ENCODE results near the gene ZNF471. TPM values are rescaled to one million over a fixed set of nuclear protein-coding genes. Genes with fewer than 3 reads are reported as not detected.

Gene ZNF471
- total RNA-seq, 2 experiments from 2014 or later = 0.13 to 0.28 TPM

DNA sequence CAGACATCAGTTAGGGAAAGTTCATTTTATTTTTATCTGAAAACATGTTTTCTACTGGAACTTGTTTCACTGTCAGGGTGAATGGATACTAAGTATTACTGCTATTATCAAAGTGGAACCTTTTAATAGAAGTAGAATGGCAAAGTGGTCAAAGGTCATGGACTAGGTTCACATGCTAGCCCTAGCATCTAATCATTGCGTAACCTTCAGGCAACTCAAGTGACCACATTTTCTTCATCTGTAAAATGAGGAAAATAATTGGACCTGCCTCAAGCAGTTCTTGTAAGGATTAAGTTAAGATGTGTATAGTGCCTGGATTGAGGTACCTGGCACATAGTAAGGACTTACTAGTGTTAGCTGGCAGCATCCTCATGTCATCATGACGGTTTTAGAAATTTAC is 36.1 kb downstream of the ZNF471 start:
- no peak overlapping the region for H3K4me3 Mint-ChIP-seq
- no peak for DNase-seq
- peaks cover 8% of the 10 kb centered on the region for H3K4me1 Mint-ChIP-seq
- H3K36me3 Mint-ChIP-seq (ENCODE audit: low read depth) = peaks cover 51% of the 10 kb centered on the region
- POLR2A ChIA-PET = no interaction called here
- peaks cover 54% of the 10 kb centered on the region for H3K9me3 Mint-ChIP-seq
- no peaks in the 10 kb centered on the region for H3K27me3 Mint-ChIP-seq
- H3K27ac Mint-ChIP-seq = no peak overlapping the region
- CTCF ChIA-PET = no interaction called here

GRCh38 chr19:56547535-56547934 is 39.9 kb downstream of the ZNF471 start:
- H3K9me3 Mint-ChIP-seq = peaks cover 48% of the 10 kb centered on the region
- no peak for DNase-seq
- no peaks in the 10 kb centered on the region for H3K4me1 Mint-ChIP-seq
- H3K36me3 Mint-ChIP-seq (ENCODE audit: low read depth) = peaks cover 47% of the 10 kb centered on the region
- CTCF ChIA-PET = no interaction called here
- no peak overlapping the region for H3K27ac Mint-ChIP-seq
- H3K4me3 Mint-ChIP-seq = no peak overlapping the region
- POLR2A ChIA-PET = no interaction called here
- H3K27me3 Mint-ChIP-seq = no peaks in the 10 kb centered on the region

GRCh38 chr19:56554272-56554869 is 46.7 kb downstream of the ZNF471 start:
- Mint-ChIP-seq H3K4me3 (no peak overlapping the region), H3K27ac (no peak overlapping the region), H3K27me3 (no peaks in the 10 kb centered on the region), H3K36me3 (ENCODE audit: low read depth) (peaks cover 44% of the 10 kb centered on the region), H3K4me1 (no peaks in the 10 kb centered on the region), H3K9me3 (peaks cover 65% of the 10 kb centered on the region)
- ChIA-PET POLR2A (no interaction called here), CTCF (no interaction called here)
- no peak for DNase-seq

DNA sequence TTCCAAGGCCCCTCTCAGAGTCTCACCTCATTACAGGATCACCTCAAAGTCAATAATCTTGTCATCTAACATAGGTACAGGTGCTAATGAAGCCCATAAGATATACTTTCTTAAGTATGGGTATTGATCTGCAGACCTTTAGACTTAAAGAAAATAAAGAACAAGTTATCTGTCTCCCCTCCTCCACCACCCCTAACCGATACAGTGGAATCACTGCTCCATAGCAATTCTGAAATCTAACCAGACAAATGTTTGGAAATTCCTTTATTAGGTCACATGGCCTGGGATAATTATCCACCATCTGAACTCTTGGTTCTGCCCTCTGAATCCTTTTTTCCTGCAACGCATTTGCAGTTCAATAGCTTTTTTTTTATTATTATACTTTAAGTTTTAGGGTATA is 55.1 kb downstream of the ZNF471 start:
- H3K9me3 Mint-ChIP-seq = peaks cover 79% of the 10 kb centered on the region
- H3K4me3 Mint-ChIP-seq = no peak overlapping the region
- CTCF ChIA-PET = no interaction called here
- peaks cover 9% of the 10 kb centered on the region for H3K4me1 Mint-ChIP-seq
- no peak for DNase-seq
- no peak overlapping the region for H3K27ac Mint-ChIP-seq
- H3K36me3 Mint-ChIP-seq (ENCODE audit: low read depth) = peaks cover 23% of the 10 kb centered on the region
- no peaks in the 10 kb centered on the region for H3K27me3 Mint-ChIP-seq
- POLR2A ChIA-PET = no interaction called here

- ChIA-PET POLR2A (interaction anchor here (1.0 kb wide), 1 partner anchor 28 kb away, joined by 3 read pairs; the partner anchor contains the start of gene ZNF71), CTCF (no interaction called here)
- H3K27me3 Mint-ChIP-seq = no peaks in the 10 kb centered on the region
- peak overlapping the region; percentile 89 for H3K4me3 Mint-ChIP-seq
- peaks cover 66% of the 10 kb centered on the region for H3K9me3 Mint-ChIP-seq
- peak overlapping the region; percentile 78 for H3K27ac Mint-ChIP-seq
- H3K36me3 Mint-ChIP-seq (ENCODE audit: low read depth) = peaks cover 51% of the 10 kb centered on the region
- peaks cover 15% of the 10 kb centered on the region for H3K4me1 Mint-ChIP-seq
- peak; percentile 46 for DNase-seq
These were observed 59.2 kb downstream of the ZNF471 start for GRCh38 chr19:56566904-56567273.

- POLR2A ChIA-PET = interaction anchor here (1.0 to 1.2 kb wide), 2 partner anchors 27 to 163 kb away, joined by 3 read pairs; partner anchors contain the start of genes ZNF583 and ZNF71
- CTCF ChIA-PET = no interaction called here
- Mint-ChIP-seq H3K9me3 (peaks cover 61% of the 10 kb centered on the region), H3K4me1 (peaks cover 15% of the 10 kb centered on the region), H3K27ac (peak within 1 kb of the TSS; percentile 78), H3K36me3 (ENCODE audit: low read depth) (peaks cover 53% of the 10 kb centered on the region), H3K27me3 (no peaks in the 10 kb centered on the region), H3K4me3 (peak within 1 kb of the TSS; percentile 89)
- DNase-seq = peak; percentile 90
These were observed 59.8 kb downstream of the ZNF471 start, which contains the start of gene ZNF470 for GRCh38 chr19:56567274-56568120. Gene ZNF470 (plus strand): TSS chr19:56567468. CDS start chr19:56570312, 2,844 bp downstream.

GRCh38 chr19:56572589-56572988 is 64.9 kb downstream of the ZNF471 start:
- Mint-ChIP-seq H3K9me3 (peaks cover 66% of the 10 kb centered on the region), H3K4me1 (peaks cover 7% of the 10 kb centered on the region), H3K27ac (no peak overlapping the region), H3K27me3 (no peaks in the 10 kb centered on the region), H3K4me3 (no peak overlapping the region), H3K36me3 (ENCODE audit: low read depth) (peaks cover 71% of the 10 kb centered on the region)
- CTCF ChIA-PET = no interaction called here
- DNase-seq = no peak
- POLR2A ChIA-PET = no interaction called here

- CTCF ChIA-PET = no interaction called here
- Mint-ChIP-seq H3K27ac (no peak overlapping the region), H3K9me3 (peaks cover 70% of the 10 kb centered on the region), H3K36me3 (ENCODE audit: low read depth) (peaks cover 66% of the 10 kb centered on the region), H3K4me3 (no peak overlapping the region), H3K4me1 (no peaks in the 10 kb centered on the region), H3K27me3 (no peaks in the 10 kb centered on the region)
- POLR2A ChIA-PET = no interaction called here
- no peak for DNase-seq
These were observed 66.3 kb downstream of the ZNF471 start for GRCh38 chr19:56573914-56574313.

DNA sequence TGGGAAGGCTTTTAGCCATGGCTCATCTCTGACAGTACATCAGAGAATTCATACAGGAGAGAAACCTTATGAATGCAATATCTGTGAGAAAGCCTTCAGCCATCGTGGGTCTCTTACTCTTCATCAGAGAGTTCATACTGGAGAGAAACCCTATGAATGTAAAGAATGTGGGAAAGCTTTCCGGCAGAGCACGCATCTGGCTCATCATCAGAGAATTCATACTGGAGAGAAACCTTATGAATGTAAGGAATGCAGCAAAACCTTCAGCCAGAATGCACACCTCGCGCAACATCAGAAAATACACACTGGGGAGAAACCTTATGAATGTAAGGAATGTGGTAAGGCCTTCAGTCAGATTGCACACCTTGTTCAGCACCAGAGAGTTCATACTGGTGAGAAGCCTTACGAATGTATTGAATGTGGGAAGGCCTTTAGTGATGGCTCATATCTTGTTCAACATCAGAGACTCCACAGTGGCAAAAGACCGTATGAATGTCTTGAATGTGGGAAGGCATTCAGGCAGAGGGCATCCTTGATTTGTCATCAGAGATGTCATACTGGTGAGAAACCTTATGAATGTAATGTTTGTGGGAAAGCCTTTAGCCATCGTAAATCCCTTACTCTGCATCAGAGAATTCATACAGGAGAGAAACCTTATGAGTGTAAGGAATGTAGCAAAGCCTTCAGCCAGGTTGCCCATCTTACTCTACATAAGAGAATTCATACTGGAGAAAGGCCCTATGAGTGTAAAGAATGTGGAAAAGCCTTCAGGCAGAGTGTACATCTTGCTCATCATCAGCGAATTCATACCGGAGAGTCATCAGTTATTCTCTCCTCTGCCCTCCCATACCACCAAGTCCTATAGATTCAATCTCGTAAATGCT is 70.3 kb downstream of the ZNF471 start:
- Mint-ChIP-seq H3K4me1 (no peaks in the 10 kb centered on the region), H3K4me3 (no peak overlapping the region), H3K27ac (no peak overlapping the region), H3K9me3 (peaks cover 71% of the 10 kb centered on the region), H3K36me3 (ENCODE audit: low read depth) (peaks cover 42% of the 10 kb centered on the region), H3K27me3 (no peaks in the 10 kb centered on the region)
- CTCF ChIA-PET = no interaction called here
- no peak for DNase-seq
- POLR2A ChIA-PET = no interaction called here

Other genes starting within 250 kb of the ZNF471 start
- 1 to 10 TPM; 1.4 to 2.9 TPM for gene EDDM13, start 235.1 kb upstream of the ZNF471 start, total RNA-seq
- 1 to 10 TPM; 6.2 to 6.7 TPM for gene ZSCAN5A, start 193.0 kb upstream of the ZNF471 start, total RNA-seq
- gene ZNF582, start 114.3 kb upstream of the ZNF471 start, total RNA-seq = 1 to 10 TPM in 1 of 2 experiments, under 1 TPM in 1; 0.93 to 1.5 TPM
- 1 to 10 TPM; 3.9 to 4.1 TPM for gene ZNF583, start 103.5 kb upstream of the ZNF471 start, total RNA-seq
- not detected for gene ZNF667, start 30.5 kb upstream of the ZNF471 start, total RNA-seq
- gene ZFP28, start 31.1 kb downstream of the ZNF471 start, total RNA-seq = 1 to 10 TPM; 3.1 to 3.8 TPM
- 1 to 10 TPM; 2.5 TPM for gene ZNF470, start 59.6 kb downstream of the ZNF471 start, total RNA-seq
- 1 to 10 TPM; 4.8 to 4.9 TPM for gene ZNF71, start 87.4 kb downstream of the ZNF471 start, total RNA-seq
- under 1 TPM in 1 of 2 experiments, not detected in 1; 0.33 TPM for gene SMIM17, start 135.3 kb downstream of the ZNF471 start, total RNA-seq
- under 1 TPM; 0.23 to 0.68 TPM for gene ZNF835, start 163.9 kb downstream of the ZNF471 start, total RNA-seq